Measurements from ENCODE around the gene SESTD1.

The SESTD1 gene

DNA sequence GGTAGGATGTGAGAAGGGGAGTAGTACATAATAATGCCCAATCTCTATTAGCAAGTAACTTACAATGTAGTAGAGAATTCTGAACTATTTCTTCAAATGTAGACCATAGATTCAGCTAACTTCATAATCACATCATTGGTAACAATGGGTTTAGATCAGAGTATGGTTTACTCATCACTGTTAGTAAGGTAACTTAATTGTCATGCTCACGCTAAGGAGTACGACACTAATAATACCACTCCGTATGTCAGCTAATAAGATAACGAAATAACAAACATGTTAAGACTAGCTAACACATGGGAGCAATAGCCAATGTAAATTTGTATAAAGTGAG lies 158.3 kb downstream of the SESTD1 start:
- TF ChIP-seq POLR2AphosphoS5 (IDR thresholded peaks at IDR 0.05; ENCODE audit: low read depth) (no peak), CTCF (IDR thresholded peaks at IDR 0.05; ENCODE audit: insufficient read depth, low read length) (no peak), GABPA (IDR thresholded peaks at IDR 0.05; ENCODE audit: low read depth) (no peak), SPI1 (IDR thresholded peaks at IDR 0.05; ENCODE audit: borderline replicate concordance, low read depth) (no peak)
- TF ChIP-seq, protein P1, sequence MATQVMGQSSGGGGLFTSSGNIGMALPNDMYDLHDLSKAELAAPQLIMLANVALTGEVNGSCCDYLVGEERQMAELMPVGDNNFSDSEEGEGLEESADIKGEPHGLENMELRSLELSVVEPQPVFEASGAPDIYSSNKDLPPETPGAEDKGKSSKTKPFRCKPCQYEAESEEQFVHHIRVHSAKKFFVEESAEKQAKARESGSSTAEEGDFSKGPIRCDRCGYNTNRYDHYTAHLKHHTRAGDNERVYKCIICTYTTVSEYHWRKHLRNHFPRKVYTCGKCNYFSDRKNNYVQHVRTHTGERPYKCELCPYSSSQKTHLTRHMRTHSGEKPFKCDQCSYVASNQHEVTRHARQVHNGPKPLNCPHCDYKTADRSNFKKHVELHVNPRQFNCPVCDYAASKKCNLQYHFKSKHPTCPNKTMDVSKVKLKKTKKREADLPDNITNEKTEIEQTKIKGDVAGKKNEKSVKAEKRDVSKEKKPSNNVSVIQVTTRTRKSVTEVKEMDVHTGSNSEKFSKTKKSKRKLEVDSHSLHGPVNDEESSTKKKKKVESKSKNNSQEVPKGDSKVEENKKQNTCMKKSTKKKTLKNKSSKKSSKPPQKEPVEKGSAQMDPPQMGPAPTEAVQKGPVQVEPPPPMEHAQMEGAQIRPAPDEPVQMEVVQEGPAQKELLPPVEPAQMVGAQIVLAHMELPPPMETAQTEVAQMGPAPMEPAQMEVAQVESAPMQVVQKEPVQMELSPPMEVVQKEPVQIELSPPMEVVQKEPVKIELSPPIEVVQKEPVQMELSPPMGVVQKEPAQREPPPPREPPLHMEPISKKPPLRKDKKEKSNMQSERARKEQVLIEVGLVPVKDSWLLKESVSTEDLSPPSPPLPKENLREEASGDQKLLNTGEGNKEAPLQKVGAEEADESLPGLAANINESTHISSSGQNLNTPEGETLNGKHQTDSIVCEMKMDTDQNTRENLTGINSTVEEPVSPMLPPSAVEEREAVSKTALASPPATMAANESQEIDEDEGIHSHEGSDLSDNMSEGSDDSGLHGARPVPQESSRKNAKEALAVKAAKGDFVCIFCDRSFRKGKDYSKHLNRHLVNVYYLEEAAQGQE (IDR thresholded peaks at IDR 0.05; ENCODE audit: insufficient replicate concordance, low read depth) = no peak
- Histone ChIP-seq H3K27me3 (ENCODE audit: insufficient read depth, poor library complexity, severe bottlenecking) (no peaks in the 10 kb centered on the region), H3K27ac (replicated peaks) (no peak overlapping the region), H3K4me3 (replicated peaks; ENCODE audit: insufficient read depth, low read length) (no peak overlapping the region)
- no peak for DNase-seq (ENCODE audit: low read depth in 1 of 2, low spot score in 1 of 2)

GRCh38 chr2:179104736-179105135 lies 159.9 kb downstream of the SESTD1 start:
- no peak for DNase-seq (ENCODE audit: low read depth in 1 of 2, low spot score in 1 of 2)
- H3K27ac ChIP-seq (replicated peaks) = peak overlapping the region; percentile 23; the same call in 1 of the 2 replicates

GRCh38 chr2:179098080-179098689 lies 166.4 kb downstream of the SESTD1 start:
- Histone ChIP-seq H3K27me3 (ENCODE audit: insufficient read depth, poor library complexity, severe bottlenecking) (no peaks in the 10 kb centered on the region), H3K27ac (replicated peaks) (no peak overlapping the region), H3K4me3 (replicated peaks; ENCODE audit: insufficient read depth, low read length) (no peak overlapping the region)
- no peak for DNase-seq (ENCODE audit: low read depth in 1 of 2, low spot score in 1 of 2)
- no peak for TF ChIP-seq POLR2AphosphoS5 (IDR thresholded peaks at IDR 0.05; ENCODE audit: low read depth)
- TF ChIP-seq, protein P1 (IDR thresholded peaks at IDR 0.05; ENCODE audit: insufficient replicate concordance, low read depth) = no peak
- TF ChIP-seq SPI1 (IDR thresholded peaks at IDR 0.05; ENCODE audit: borderline replicate concordance, low read depth) = no peak
- TF ChIP-seq GABPA (IDR thresholded peaks at IDR 0.05; ENCODE audit: low read depth) = no peak
- TF ChIP-seq CTCF (IDR thresholded peaks at IDR 0.05; ENCODE audit: insufficient read depth, low read length) = no peak

More at GRCh38 chr2:179104736-179105135, 159.9 kb downstream of the SESTD1 start:
- H3K4me3 ChIP-seq (replicated peaks; ENCODE audit: insufficient read depth, low read length) = no peak overlapping the region
- no peaks in the 10 kb centered on the region for H3K27me3 ChIP-seq (ENCODE audit: insufficient read depth, poor library complexity, severe bottlenecking)
- TF ChIP-seq, protein P1 (IDR thresholded peaks at IDR 0.05; ENCODE audit: insufficient replicate concordance, low read depth) = no peak
- TF ChIP-seq CTCF (IDR thresholded peaks at IDR 0.05; ENCODE audit: insufficient read depth, low read length) (no peak), GABPA (IDR thresholded peaks at IDR 0.05; ENCODE audit: low read depth) (no peak), POLR2AphosphoS5 (IDR thresholded peaks at IDR 0.05; ENCODE audit: low read depth) (no peak), SPI1 (IDR thresholded peaks at IDR 0.05; ENCODE audit: borderline replicate concordance, low read depth) (no peak)

Measured in HL-60 (cell line).